Astrocyte of the hippocampus (primary cell): ENCODE measurements around the gene SULT2B1.
A peak's percentile ranks its signal among the peaks of the same experiment; 100 is the strongest.

Experiments
- DNase-seq: peaks from one replicate; pipeline ENCODE4 v3.0.0; 2011; ENCODE audit warnings: low read depth, low spot score

SULT2B1 gene

GRCh38 chr19:48634424-48635262, 82.7 kb downstream of the SULT2B1 start:
- peak; percentile 96 for DNase-seq

DNA sequence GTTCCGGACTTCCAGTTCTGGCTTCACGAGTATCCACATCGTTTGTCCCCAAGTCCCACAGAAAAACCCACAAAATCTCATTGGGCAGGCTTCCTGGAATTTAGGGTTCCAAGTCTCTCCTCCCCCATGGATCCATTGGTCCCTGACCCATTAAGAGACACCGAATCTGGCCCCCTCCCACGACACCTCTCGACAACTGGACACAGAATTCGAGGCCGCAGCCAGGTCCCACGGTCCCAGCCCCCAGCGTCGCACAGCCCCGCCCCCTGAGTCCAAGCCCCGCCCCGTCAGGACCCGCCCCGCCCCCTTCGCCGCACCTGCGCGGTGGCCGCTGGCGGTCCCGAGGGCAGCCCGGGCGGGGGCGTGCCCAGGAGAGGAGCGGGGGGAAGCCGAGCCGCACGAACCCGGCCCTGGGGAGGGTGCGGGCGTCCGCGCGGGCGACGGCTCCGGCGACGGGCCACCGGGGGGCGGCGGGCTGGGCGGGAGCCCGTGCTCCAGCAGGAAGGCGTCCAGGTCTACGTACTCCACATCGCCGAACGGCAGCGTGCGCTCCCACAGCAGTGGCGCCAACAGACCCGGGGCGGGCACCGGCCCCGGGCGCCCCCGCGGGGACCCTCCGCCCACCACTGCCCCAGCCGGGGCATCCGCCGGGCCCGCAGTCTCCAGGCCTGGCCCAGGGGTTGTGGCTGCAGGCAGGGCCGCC, 83.4 kb downstream of the SULT2B1 start:
- peak; percentile 71 for DNase-seq

- DNase-seq: no peak
Measured at GRCh38 chr19:48635966-48636858, 84.2 kb downstream of the SULT2B1 start.

DNA sequence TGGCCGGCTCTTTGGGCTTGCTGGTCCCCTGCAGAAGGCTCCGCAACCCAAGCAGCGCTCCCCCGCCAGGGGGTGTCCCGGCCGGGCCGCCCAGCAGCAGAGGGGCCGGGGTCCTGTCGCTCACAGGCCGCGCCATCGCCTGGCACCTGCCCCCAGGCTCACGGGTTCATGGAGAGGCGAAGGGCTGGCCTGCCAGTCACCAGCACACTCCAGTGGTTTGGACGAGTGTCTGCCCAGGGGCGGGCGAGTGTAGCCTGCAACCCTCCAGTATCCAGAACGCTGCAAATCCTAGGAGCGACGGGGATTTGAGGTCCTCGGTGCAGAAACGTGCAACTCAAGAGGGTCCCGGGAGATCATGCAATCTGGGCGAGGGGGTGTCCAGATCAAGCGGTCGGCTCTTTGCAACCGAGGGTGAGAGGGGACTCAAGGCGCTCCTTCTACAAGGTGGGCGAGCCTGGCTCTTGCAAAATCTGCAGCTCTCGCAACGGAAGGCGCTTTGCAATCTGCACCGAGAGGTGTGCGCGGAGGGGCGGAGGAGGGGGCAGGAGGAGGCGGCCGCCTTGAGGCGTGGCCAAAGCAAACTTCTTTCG, 85.0 kb downstream of the SULT2B1 start, which contains the start of gene DBP:
Gene DBP (minus strand): TSS at position 521 of the 590 bp plus-strand sequence. CDS start 385 bp downstream, at position 136.
- no peak for DNase-seq

- DNase-seq: peak; percentile 99
Measured at GRCh38 chr19:48637449-48637947, 85.5 kb downstream of the SULT2B1 start.

DNA sequence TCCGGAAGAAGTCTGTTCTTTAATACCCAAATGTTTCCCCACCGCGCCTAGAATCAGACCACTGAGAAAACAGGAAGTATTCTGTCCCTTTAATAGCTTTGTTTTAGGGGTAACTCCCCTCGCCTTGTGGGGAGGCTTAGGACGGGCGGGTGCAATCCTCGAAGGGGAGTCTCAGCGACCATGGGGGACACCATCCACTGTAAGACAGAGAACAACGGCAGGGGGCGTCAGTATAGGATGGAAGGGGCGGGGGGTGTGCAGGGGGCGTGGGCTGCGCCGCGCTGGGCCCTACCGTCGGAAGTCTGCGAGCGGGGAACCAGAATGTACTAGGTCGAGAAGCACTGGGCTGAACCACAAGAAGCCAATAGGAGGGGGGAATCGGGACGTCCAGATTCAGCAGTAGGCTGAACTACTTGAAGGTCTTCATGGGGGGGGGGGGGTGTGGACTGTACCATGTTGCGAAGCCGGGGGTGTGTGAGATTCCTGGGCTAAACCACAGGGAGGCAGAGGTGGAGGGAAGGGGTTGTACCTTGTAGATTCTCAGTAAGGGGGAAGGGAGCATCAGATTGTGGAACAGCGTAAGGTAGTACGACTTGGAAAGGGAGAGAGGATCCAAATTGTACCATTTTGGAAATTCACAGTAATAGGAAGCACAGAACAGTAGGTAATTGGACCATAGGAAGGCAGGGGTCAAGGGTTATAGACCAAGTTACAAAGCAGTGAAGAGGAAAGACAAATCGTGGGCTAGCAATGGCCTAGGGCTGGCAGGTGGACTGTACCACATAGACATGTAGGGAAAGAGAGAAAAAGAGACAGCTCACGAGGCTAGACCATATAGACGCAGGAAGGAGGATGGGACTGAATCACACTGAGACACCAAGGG, 86.2 kb downstream of the SULT2B1 start:
- DNase-seq: peak; percentile 95

DNA sequence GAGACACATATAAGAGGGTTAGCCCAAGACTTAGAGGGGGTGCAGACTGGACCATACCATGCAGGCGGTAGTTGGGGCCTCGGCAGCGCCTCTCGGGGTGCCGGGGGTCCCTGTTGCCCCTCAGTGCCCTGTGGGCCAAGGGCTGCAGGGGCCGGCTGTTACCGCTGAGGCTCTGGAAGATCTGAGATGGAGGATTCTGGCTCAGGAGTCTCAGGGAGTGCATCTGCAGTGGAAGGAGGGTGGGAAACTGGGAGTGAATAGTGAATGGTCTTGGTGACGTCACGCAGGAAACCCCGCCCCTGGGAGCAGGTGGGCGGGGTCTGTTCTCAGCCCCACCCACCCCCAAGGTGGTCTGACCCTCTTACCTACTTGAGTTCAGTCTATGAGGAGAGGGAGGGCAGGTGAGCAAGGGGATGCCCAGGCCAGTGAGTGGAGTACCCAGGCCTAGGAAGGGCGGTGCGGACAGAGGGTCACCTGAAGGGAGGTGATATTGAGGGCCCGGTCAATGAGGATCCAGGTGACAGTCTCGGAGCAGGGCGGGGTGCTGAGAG, 86.9 kb downstream of the SULT2B1 start:
- no peak for DNase-seq

GRCh38 chr19:48639483-48640375, 87.8 kb downstream of the SULT2B1 start:
- DNase-seq: no peak

DNA sequence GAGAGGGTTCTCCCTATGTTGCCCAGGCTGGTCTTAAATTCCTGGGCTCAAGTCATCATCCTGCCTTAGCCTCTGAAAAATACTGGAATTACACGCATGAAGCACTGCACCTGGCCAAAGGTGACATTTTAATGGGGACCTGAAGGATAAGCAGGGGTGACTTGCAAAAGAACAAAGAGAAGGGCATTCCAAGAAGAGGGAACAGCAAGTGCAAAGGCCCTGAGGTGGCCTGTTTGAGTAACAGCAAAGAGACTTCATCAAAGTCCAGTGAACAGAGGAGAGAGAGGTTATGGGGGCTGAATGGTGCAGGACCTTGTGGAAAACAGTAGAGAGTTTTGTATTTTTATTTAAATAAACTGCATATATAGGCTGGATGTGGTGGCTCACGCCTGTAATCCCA, 89.9 kb downstream of the SULT2B1 start:
- DNase-seq: no peak

DNA sequence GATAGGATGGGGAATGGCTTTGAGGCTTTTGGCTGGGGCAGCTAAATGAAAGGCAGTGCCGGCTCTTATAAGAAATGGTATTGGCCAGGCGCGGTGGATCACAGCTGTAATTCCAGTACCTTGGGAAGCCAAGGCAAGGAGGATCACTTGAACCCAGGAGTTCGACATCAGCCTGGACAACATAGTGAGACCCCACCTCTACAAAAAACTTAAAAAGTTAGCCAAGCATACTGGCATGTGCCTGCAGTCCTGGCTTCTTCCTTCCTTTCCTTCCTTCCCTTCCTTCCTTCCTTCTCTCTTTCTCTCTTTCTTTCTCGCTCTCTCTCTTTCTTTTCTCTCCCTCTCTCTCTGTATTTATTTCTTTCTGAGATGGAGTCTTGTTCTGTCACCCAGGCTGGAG, 90.9 kb downstream of the SULT2B1 start:
- DNase-seq: no peak

GRCh38 chr19:48644355-48644754, 92.4 kb downstream of the SULT2B1 start:
- no peak for DNase-seq

DNA sequence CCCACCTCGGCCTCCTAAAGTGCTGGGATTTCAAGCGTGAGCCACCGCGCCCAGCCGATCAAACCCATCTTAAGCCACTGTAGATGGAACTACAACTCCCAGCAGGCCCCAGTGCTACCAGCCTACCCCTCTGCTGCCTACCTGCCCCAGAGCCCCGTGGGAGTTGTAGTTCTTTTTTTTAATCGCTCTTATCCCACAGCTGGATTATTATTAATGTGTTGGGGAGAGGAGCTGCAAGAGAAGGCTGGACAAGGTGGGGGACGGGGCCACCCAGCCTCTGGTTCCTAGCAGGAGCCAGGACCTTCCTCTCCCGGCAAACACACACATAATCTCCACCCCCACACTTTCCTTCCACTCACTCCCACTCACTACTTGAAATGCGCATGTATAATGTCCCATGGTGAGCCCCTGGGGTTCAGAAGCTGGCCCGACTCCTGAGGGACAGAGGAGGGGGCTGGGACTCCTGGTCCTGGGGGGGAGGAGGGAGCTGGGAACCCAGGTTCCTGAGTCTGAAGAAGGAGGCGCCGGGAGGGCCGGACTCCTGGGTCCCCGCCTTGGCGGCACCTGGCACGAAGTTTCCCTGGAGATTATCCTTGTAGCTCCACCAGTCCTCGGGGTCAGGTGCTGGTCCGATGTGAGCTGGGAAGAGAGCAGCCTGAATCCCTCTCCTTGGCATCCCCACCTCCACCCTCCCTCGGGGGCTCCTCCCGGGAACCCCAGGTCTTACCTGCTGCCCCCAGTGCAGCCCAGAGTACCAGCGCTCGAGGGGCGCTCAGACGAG, 93.1 kb downstream of the SULT2B1 start:
- DNase-seq: peak; percentile 81

- no peak for DNase-seq
Measured at GRCh38 chr19:48645620-48646000, 93.6 kb downstream of the SULT2B1 start.

- DNase-seq: peak; percentile 94
Measured at GRCh38 chr19:48646001-48646721, 94.2 kb downstream of the SULT2B1 start, which contains the start of gene CA11. Gene CA11, minus strand, starts transcription at chr19:48646187. Its CDS starts 555 bp downstream, at chr19:48645632.

DNA sequence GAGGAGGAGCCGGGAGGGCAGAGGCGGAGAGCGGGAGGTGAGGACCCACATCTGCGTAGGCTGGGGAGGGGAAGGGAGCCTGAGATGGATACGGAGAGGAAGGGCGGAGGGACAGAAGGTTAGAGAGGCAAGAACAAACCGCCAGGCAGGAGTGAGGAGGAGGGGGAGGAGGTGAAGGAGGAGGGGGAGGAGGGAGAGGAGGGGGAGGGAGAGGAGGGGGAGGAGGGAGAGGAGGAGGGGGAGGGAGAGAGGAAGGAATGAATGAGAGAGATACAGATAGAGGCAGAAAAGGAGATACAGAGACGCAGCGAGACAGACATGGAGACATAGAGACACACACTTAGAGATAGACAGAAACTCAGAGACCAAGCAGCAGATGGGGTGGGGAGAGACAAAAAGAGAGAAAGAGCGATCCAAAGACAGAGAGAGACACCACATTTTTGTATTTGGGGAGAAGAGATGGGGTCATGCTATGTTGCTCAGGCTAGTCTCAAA, 94.8 kb downstream of the SULT2B1 start:
- no peak for DNase-seq

DNA sequence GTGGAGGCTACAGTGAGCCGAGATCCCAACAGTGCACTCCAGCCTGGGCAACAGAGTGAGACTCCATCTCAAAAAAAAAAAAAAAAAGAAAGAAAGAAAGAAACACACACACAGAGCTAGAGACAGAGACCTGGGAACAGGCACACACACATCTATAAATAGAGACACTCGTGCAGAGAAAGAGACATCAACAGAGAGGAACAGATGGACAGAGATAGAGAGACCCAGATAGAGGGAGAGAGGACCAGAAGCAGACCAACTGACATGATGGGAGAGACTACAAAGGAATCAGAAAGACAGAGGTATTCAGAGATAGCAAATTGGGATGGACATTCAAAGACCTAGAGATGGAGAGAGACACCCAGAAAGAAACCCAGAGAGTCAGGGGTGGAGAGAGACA, 96.2 kb downstream of the SULT2B1 start:
- DNase-seq: no peak
